PC-3 (cell line): Measurements from ENCODE around the gene RGS7. TPM values are rescaled to one million over a fixed set of nuclear protein-coding genes. Genes with fewer than 3 reads are reported as not detected.

Source experiments
- ATAC-seq: fragments of 200-7000 bp; cut with Tn5 transposase; 2 replicates; pipeline ENCODE4 v1.9.1; 2020; ENCODE audit warnings: mild to moderate bottlenecking, moderate library complexity
- BruUV-seq: library from RNA; stranded (reverse); fragments of 400-500 nt; replicated peaks from 2 replicates; lab custom pipeline; 2021; lab: Mats Ljungman, UMichigan
- CTCF ChIA-PET: fragments of 300-600 bp; sonication (Branson Sonifier 250); formaldehyde crosslinking; loops from one replicate; lab custom pipeline; 2022; ENCODE audit warnings: antibody characterized with exemption; lab: Charles Lee
- POLR2A ChIA-PET: fragments of 300-600 bp; sonication (Branson Sonifier 250); formaldehyde crosslinking; loops from one replicate; lab custom pipeline; 2022; ENCODE audit warnings: antibody characterized with exemption; ENCODE audit not compliant: unreplicated experiment; lab: Charles Lee
- DNase-seq: peaks from one replicate; pipeline ENCODE4 v3.0.0-alpha.2; 2015
- H2AFZ ChIP-seq: fragments of 300-600 bp; sonication (generic); 2 replicates; pipeline ENCODE4 v1.6.0; 2016; ENCODE audit warnings: antibody characterized with exemption, low read length
- H3F3A ChIP-seq: fragments of 300-600 bp; sonication (generic); one replicate; pipeline ENCODE4 v1.6.0; 2017; ENCODE audit warnings: antibody characterized with exemption, low read length, control low read depth, mild to moderate bottlenecking; ENCODE audit not compliant: unreplicated experiment
- H3K27ac ChIP-seq: fragments of 300-600 bp; sonication (generic); 2 replicates; pipeline ENCODE4 v1.5.1; 2016; ENCODE audit warnings: mild to moderate bottlenecking, low read length
- H3K27me3 ChIP-seq: fragments of 300-600 bp; sonication (generic); 2 replicates; pipeline ENCODE4 v1.6.1; 2016; ENCODE audit warnings: low read length, mixed read lengths
- H3K36me3 ChIP-seq: fragments of 300-600 bp; sonication (generic); 2 replicates; pipeline ENCODE4 v1.6.1; 2016; ENCODE audit warnings: low read depth, mixed run types, low read length, mixed read lengths
- H3K4me1 ChIP-seq: fragments of 300-600 bp; sonication (generic); 2 replicates; pipeline ENCODE4 v1.5.1; 2016; ENCODE audit warnings: low read length; ENCODE audit not compliant: insufficient read depth
- H3K4me2 ChIP-seq: fragments of 300-600 bp; sonication (generic); 2 replicates; pipeline ENCODE4 v1.6.0; 2016; ENCODE audit warnings: low read length
- H3K4me3 ChIP-seq: fragments of 300-600 bp; sonication (generic); 2 replicates; pipeline ENCODE4 v1.5.1; 2016; ENCODE audit warnings: mild to moderate bottlenecking, low read length, mixed read lengths
- H3K79me2 ChIP-seq: fragments of 300-600 bp; sonication (generic); 2 replicates; pipeline ENCODE4 v1.6.1; 2017; ENCODE audit warnings: low read length, mixed read lengths
- H3K9ac ChIP-seq: fragments of 300-600 bp; sonication (generic); 2 replicates; pipeline ENCODE4 v1.6.0; 2016; ENCODE audit warnings: mild to moderate bottlenecking, low read length
- H3K9me2 ChIP-seq: fragments of 300-600 bp; sonication (generic); replicated peaks from 2 replicates; pipeline ENCODE4 v1.6.1; 2016; ENCODE audit warnings: mixed run types, low read length, mixed read lengths
- H3K9me3 ChIP-seq: fragments of 300-600 bp; sonication (generic); 2 replicates; pipeline ENCODE4 v1.6.1; 2016; ENCODE audit warnings: low read length, mixed read lengths
- H4K20me1 ChIP-seq: fragments of 300-600 bp; sonication (generic); 2 replicates; pipeline ENCODE4 v1.6.1; 2016; ENCODE audit warnings: low read length, mixed read lengths
- CTCF ChIP-seq: fragments of 300-600 bp; sonication (generic); conservative IDR thresholded peaks from 2 replicates; pipeline ENCODE4 v1.5.1; 2017; ENCODE audit warnings: antibody characterized with exemption, low read depth, mild to moderate bottlenecking, low read length
- EZH2 ChIP-seq: fragments of 300-600 bp; sonication (generic); IDR thresholded peaks from one replicate; pipeline ENCODE4 v1.6.1; 2017; ENCODE audit warnings: antibody characterized with exemption, mild to moderate bottlenecking, low read length; ENCODE audit not compliant: unreplicated experiment
- EZH2phosphoT487 ChIP-seq: fragments of 300-600 bp; sonication (generic); IDR thresholded peaks from 2 replicates; pipeline ENCODE4 v1.6.1; 2018; ENCODE audit warnings: mild to moderate bottlenecking, antibody characterized with exemption, low read length, borderline replicate concordance
- intact Hi-C: fragments of 100-400 bp; cut with micrococcal nuclease; formaldehyde crosslinking; loops from 2 replicates; pipeline ENCODE4 v1.9.0; 2023
- total RNA-seq: library from RNA; depleted of rRNA; stranded (reverse); fragments of >200 nt; gene quantifications from 2 replicates; pipeline ENCODE4 v1.2.3, GENCODE V29; 2014

The RGS7 gene
- total RNA-seq, 1 experiment from 2014 or later, result 0.15 TPM

- H3K36me3 ChIP-seq, result no peaks in the 10 kb centered on the region
- no peaks in the 10 kb centered on the region for H3K27me3 ChIP-seq
- no peaks in the 10 kb centered on the region for H3K9me3 ChIP-seq
- no peaks in the 10 kb centered on the region for H3F3A ChIP-seq
- no peak overlapping the region for H3K9ac ChIP-seq
- H3K4me3 ChIP-seq, result no peak overlapping the region
- H3K27ac ChIP-seq, result no peak overlapping the region
- TF ChIP-seq CTCF (no peak), EZH2phosphoT487 (no peak), EZH2 (no peak)
- no TSS peak for BruUV-seq
- DNase-seq (no peak), ATAC-seq (peak; percentile 45)
- H3K4me1 ChIP-seq, result no peaks in the 10 kb centered on the region
- H3K9me2 ChIP-seq, result no peaks in the 10 kb centered on the region
- no peak overlapping the region for H3K4me2 ChIP-seq
- H4K20me1 ChIP-seq, result no peaks in the 10 kb centered on the region
- CTCF ChIA-PET, result no interaction called here
- H3K79me2 ChIP-seq, result no peaks in the 10 kb centered on the region
- peak overlapping the region; percentile 0; the same call in 1 of the 2 replicates for H2AFZ ChIP-seq
- intact Hi-C loops, result loop anchor here (1.0 kb wide), 1 partner anchor 11 kb away; no protein-coding TSS in a partner anchor
- POLR2A ChIA-PET, result no interaction called here
Measured at GRCh38 chr1:240776237-240776636, 580.8 kb downstream of the RGS7 start.

- no peak for ATAC-seq
- Histone ChIP-seq H3F3A (no peaks in the 10 kb centered on the region), H3K9ac (no peak overlapping the region), H3K27ac (no peak overlapping the region), H3K27me3 (no peaks in the 10 kb centered on the region), H3K4me2 (no peak overlapping the region), H3K9me2 (no peaks in the 10 kb centered on the region), H3K4me1 (peaks cover 10% of the 10 kb centered on the region), H3K9me3 (no peaks in the 10 kb centered on the region), H2AFZ (no peak overlapping the region), H3K79me2 (no peaks in the 10 kb centered on the region), H3K4me3 (no peak overlapping the region), H4K20me1 (no peaks in the 10 kb centered on the region), H3K36me3 (no peaks in the 10 kb centered on the region)
- no TSS peak for BruUV-seq
- TF ChIP-seq EZH2phosphoT487 (no peak), CTCF (no peak), EZH2 (no peak)
- POLR2A ChIA-PET, result no interaction called here
- no peak for DNase-seq
- CTCF ChIA-PET, result no interaction called here
- intact Hi-C loops, result no loop called here
Measured at GRCh38 chr1:240772131-240772530, 584.9 kb downstream of the RGS7 start.

GRCh38 chr1:240771450-240771849, 585.6 kb downstream of the RGS7 start:
- BruUV-seq, result no TSS peak

More at GRCh38 chr1:240771450-240771849, 585.6 kb downstream of the RGS7 start:
- Histone ChIP-seq H3K4me1 (peaks cover 17% of the 10 kb centered on the region), H3K9me3 (no peaks in the 10 kb centered on the region), H4K20me1 (no peaks in the 10 kb centered on the region), H3K9me2 (no peaks in the 10 kb centered on the region), H2AFZ (no peak overlapping the region), H3K4me3 (no peak overlapping the region), H3K9ac (no peak overlapping the region), H3K36me3 (no peaks in the 10 kb centered on the region), H3K27ac (no peak overlapping the region), H3K79me2 (no peaks in the 10 kb centered on the region), H3K27me3 (no peaks in the 10 kb centered on the region), H3F3A (no peaks in the 10 kb centered on the region), H3K4me2 (no peak overlapping the region)
- ATAC-seq, result no peak
- TF ChIP-seq EZH2, result no peak
- TF ChIP-seq CTCF, result no peak
- no peak for TF ChIP-seq EZH2phosphoT487
- CTCF ChIA-PET, result no interaction called here
- POLR2A ChIA-PET, result no interaction called here
- intact Hi-C loops, result no loop called here
- no peak for DNase-seq
